ENCODE data around the gene FLCN. TPM values are rescaled to one million over a fixed set of nuclear protein-coding genes. Genes with fewer than 3 reads are reported as not detected.

Gene FLCN
- total and polyA plus RNA-seq, 7 donors, result 38.7 to 106 (median 58.3) TPM

DNA sequence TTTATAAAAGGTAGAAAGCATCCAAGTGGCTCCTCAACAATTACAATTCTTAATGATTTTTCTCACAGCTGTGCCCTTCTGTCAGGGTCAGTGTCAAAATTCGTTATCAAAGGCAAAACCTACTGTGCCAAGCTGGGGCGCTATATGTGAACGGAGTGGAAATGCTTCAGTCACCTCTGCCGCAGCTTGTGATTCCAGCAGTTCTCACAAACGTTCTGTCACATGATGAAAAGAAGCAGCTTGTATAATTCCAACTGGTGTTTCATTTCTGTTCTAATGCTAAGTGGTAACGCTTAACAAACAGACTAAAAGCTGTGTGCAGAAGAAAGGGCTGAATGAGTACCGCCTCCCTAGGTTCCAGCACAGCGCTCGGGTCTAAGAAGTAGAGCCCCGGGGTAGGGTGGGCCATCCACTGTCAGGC, 45.0 kb downstream of the FLCN start:
- Histone ChIP-seq H3K27ac (peak overlapping the region; percentile 83), H3K27me3 (ENCODE audit: insufficient read depth in 3 of 3, low read length in 2 of 3) (no peaks in the 10 kb centered on the region), H3K4me3 (peak overlapping the region; percentile 30), H3K4me1 (peaks cover 22% of the 10 kb centered on the region), H3K36me3 (ENCODE audit: insufficient read depth in 1 of 2, low read depth in 1 of 2) (peaks cover 0 to 24% of the 10 kb centered on the region in 2 donors), H3K9me3 (no peaks in the 10 kb centered on the region)
- DNase-seq (no peak), ATAC-seq (peak in 3 of 4 donors; percentile 6 to 51 (median 33))
- TF ChIP-seq, protein P1, sequence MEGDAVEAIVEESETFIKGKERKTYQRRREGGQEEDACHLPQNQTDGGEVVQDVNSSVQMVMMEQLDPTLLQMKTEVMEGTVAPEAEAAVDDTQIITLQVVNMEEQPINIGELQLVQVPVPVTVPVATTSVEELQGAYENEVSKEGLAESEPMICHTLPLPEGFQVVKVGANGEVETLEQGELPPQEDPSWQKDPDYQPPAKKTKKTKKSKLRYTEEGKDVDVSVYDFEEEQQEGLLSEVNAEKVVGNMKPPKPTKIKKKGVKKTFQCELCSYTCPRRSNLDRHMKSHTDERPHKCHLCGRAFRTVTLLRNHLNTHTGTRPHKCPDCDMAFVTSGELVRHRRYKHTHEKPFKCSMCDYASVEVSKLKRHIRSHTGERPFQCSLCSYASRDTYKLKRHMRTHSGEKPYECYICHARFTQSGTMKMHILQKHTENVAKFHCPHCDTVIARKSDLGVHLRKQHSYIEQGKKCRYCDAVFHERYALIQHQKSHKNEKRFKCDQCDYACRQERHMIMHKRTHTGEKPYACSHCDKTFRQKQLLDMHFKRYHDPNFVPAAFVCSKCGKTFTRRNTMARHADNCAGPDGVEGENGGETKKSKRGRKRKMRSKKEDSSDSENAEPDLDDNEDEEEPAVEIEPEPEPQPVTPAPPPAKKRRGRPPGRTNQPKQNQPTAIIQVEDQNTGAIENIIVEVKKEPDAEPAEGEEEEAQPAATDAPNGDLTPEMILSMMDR (IDR thresholded peaks at IDR 0.05), result no peak
- WGBS, 3 donors, result 29 to 35% (median 33%) methylated on average over 10 of the region's 10 CpGs
- intact Hi-C loops (cut with DNase I), result no loop called here

DNA sequence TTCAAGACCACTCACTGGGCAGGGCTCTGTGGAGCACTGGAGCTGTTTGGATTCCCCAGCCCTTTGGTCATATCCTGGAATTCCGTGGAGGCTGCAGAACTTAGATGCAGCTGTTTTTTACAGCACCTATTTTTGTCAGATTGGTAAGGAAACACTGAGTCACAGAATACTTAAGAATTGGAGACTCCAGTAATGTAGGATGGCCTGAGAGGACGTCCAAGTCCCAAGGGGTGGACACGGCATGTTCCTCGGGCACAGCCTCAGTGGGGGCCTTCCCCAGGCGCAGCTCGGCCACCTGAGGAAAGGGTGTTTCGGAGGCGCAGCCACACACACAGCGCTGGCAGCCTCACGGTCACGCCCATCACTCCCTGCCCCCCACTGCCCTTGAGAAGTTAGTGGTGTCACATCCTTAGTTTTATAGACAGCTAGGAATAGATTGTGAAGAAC, 45.6 kb downstream of the FLCN start:
- peak overlapping the region; percentile 83 for H3K27ac ChIP-seq
- H3K9me3 ChIP-seq, result no peaks in the 10 kb centered on the region
- ATAC-seq (peak; percentile 84 to 94 (median 90)), DNase-seq (peak; percentile 56 to 92)
- peaks cover 0 to 30% of the 10 kb centered on the region in 2 donors for H3K36me3 ChIP-seq (ENCODE audit: insufficient read depth in 1 of 2, low read depth in 1 of 2)
- no peaks in the 10 kb centered on the region for H3K27me3 ChIP-seq (ENCODE audit: insufficient read depth in 3 of 3, low read length in 2 of 3)
- intact Hi-C loops (cut with DNase I), result no loop called here
- 7 to 29% (median 13%) methylated on average over 11 of the region's 11 CpGs for WGBS, 3 donors
- H3K4me3 ChIP-seq, result peak overlapping the region; percentile 30
- TF ChIP-seq, protein P1 (IDR thresholded peaks at IDR 0.05), result no peak
- peaks cover 22% of the 10 kb centered on the region for H3K4me1 ChIP-seq

DNA sequence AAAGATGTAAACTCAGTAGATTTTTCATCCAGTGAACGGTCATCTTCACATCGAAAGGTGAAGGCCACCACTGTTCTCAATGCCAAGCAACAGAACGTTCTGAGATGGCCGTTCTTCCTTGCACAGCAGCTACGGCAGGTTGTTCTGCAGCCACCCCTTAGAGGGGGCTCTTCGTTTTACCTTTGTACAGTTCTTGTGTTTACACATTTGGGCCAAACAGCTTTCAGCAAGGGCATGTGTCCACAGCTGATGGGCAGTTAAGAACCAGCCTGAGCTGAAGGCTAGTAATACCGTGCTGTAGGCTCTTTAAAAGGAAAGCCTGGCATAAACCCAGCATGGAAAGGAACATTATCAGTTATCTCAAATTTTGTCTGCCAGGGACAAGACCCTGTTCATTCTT, 46.8 kb downstream of the FLCN start:
- peak overlapping the region; percentile 83 for H3K27ac ChIP-seq
- no peaks in the 10 kb centered on the region for H3K9me3 ChIP-seq
- H3K4me1 ChIP-seq, result peaks cover 22% of the 10 kb centered on the region
- TF ChIP-seq, protein P1 (IDR thresholded peaks at IDR 0.05), result no peak
- no peak overlapping the region for H3K4me3 ChIP-seq
- H3K36me3 ChIP-seq (ENCODE audit: insufficient read depth in 1 of 2, low read depth in 1 of 2), result peaks cover 0 to 41% of the 10 kb centered on the region in 2 donors
- ATAC-seq (peak in 2 of 4 donors; percentile 19 to 35), DNase-seq (no peak)
- WGBS, 3 donors, result 58 to 82% (median 67%) methylated on average over 7 of the region's 7 CpGs
- intact Hi-C loops (cut with DNase I), result no loop called here
- no peaks in the 10 kb centered on the region for H3K27me3 ChIP-seq (ENCODE audit: insufficient read depth in 3 of 3, low read length in 2 of 3)

DNA sequence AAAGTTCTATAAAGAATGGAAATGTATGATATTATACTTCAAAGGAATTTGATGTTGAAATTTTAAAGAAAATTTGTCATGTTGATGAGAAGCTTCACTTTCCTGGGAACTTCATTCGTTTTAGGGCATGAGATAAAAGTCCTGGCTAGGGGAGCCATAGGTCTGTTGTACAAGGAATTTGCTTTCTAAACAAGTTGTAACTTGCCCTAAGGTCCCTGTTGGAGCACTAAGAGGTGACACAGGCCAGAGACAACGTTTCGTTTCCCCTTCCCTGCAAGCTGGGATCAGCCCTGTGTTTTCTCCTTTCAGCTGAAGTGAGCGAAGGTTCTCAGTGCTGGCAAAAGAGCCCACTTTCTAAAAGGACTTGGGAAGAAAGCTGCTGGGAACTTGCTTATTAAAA, 47.4 kb downstream of the FLCN start:
- intact Hi-C loops (cut with DNase I), result loop anchor here in 1 of 2 donors (5.0 to 10.0 kb wide), 2 partner anchors 37 to 185 kb away; no protein-coding TSS in a partner anchor
- no peaks in the 10 kb centered on the region for H3K27me3 ChIP-seq (ENCODE audit: insufficient read depth in 3 of 3, low read length in 2 of 3)
- H3K27ac ChIP-seq, result peak overlapping the region; percentile 83
- WGBS, 3 donors, result 50 to 71% (median 60%) methylated on average over 4 of the region's 4 CpGs
- ATAC-seq (no peak), DNase-seq (no peak)
- TF ChIP-seq, protein P1 (IDR thresholded peaks at IDR 0.05), result no peak
- no peak overlapping the region for H3K4me3 ChIP-seq
- peaks cover 22% of the 10 kb centered on the region for H3K4me1 ChIP-seq
- H3K36me3 ChIP-seq (ENCODE audit: insufficient read depth in 1 of 2, low read depth in 1 of 2), result peaks cover under 1 to 48% of the 10 kb centered on the region in 2 donors
- no peaks in the 10 kb centered on the region for H3K9me3 ChIP-seq

DNA sequence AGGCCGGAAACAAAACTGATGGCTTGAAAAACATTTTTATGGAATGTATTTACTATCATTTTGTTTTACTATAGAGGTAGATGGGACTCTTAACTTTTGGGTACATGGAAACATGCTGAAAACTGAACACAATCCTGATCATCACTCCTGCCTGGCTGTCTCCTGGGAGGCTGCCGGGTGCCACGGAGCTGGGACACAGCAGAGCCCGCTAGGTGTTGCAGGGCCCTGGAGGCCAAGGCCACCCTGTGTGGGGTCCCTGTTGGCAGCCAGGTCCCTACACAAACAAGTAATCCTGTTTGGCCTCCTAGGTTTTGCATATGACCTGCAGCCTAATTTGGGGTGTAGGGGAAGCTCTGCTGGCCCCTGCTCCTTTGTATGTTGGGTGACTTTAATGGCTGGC, 48.4 kb downstream of the FLCN start:
- intact Hi-C loops (cut with DNase I), result loop anchor here in 1 of 2 donors (5.0 to 10.0 kb wide), 2 partner anchors 36 to 184 kb away; no protein-coding TSS in a partner anchor
- ATAC-seq (no peak), DNase-seq (no peak)
- H3K9me3 ChIP-seq, result no peaks in the 10 kb centered on the region
- peaks cover 22% of the 10 kb centered on the region for H3K4me1 ChIP-seq
- H3K27me3 ChIP-seq (ENCODE audit: insufficient read depth in 3 of 3, low read length in 2 of 3), result no peaks in the 10 kb centered on the region
- H3K36me3 ChIP-seq (ENCODE audit: insufficient read depth in 1 of 2, low read depth in 1 of 2), result peaks cover 5 to 57% of the 10 kb centered on the region in 2 donors
- WGBS, 3 donors, result 91 to 98% (median 92%) methylated on average over 4 of the region's 4 CpGs
- TF ChIP-seq, protein P1 (IDR thresholded peaks at IDR 0.05), result no peak
- no peak overlapping the region for H3K27ac ChIP-seq
- no peak overlapping the region for H3K4me3 ChIP-seq

Data from psoas muscle (tissue), 8 donors.